ENCODE measurements around the gene LKAAEAR1.
A peak's percentile ranks its signal among the peaks of the same experiment; 100 is the strongest.

The LKAAEAR1 gene

GRCh38 chr20:64110411-64111068, 26.3 kb upstream of the LKAAEAR1 start:
- DNase-seq (ENCODE audit: low spot score) = peak; percentile 37

GRCh38 chr20:64109831-64110391, 25.7 kb upstream of the LKAAEAR1 start:
- no peak for DNase-seq (ENCODE audit: low spot score)

- DNase-seq (ENCODE audit: low spot score) = no peak
These were observed 24.8 kb upstream of the LKAAEAR1 start for GRCh38 chr20:64108731-64109681.

- DNase-seq (ENCODE audit: low spot score) = no peak
These were observed 23.7 kb upstream of the LKAAEAR1 start for GRCh38 chr20:64107736-64108457.

GRCh38 chr20:64106981-64107735, 23.0 kb upstream of the LKAAEAR1 start, which contains the start of gene NPBWR2:
TSS of gene NPBWR2 (minus strand) at chr20:64107565. CDS start at chr20:64106831, 734 bp downstream.
- no peak for DNase-seq (ENCODE audit: low spot score)

- no peak for DNase-seq (ENCODE audit: low spot score)
These were observed 22.3 kb upstream of the LKAAEAR1 start for GRCh38 chr20:64106435-64106961.

- no peak for DNase-seq (ENCODE audit: low spot score)
These were observed 21.7 kb upstream of the LKAAEAR1 start for GRCh38 chr20:64105846-64106434.

- DNase-seq (ENCODE audit: low spot score) = no peak
These were observed 20.7 kb upstream of the LKAAEAR1 start for GRCh38 chr20:64104667-64105451.

- no peak for DNase-seq (ENCODE audit: low spot score)
These were observed 19.9 kb upstream of the LKAAEAR1 start for GRCh38 chr20:64103871-64104666.

- DNase-seq (ENCODE audit: low spot score) = peak; percentile 79
These were observed 18.6 kb upstream of the LKAAEAR1 start for GRCh38 chr20:64102647-64103354.

- DNase-seq (ENCODE audit: low spot score) = no peak
These were observed 17.8 kb upstream of the LKAAEAR1 start for GRCh38 chr20:64101731-64102621.

GRCh38 chr20:64100946-64101688, 16.9 kb upstream of the LKAAEAR1 start:
- DNase-seq (ENCODE audit: low spot score) = no peak

GRCh38 chr20:64100566-64100888, 16.3 kb upstream of the LKAAEAR1 start:
- DNase-seq (ENCODE audit: low spot score) = no peak

- no peak for DNase-seq (ENCODE audit: low spot score)
These were observed 15.8 kb upstream of the LKAAEAR1 start for GRCh38 chr20:64099880-64100565.

- no peak for DNase-seq (ENCODE audit: low spot score)
These were observed 15.0 kb upstream of the LKAAEAR1 start for GRCh38 chr20:64099086-64099786.
